Tibial nerve (tissue), 3 donors: Measurements from ENCODE around the gene PLEKHM2.

ENCODE experiments used
- POLR2A ChIP-seq, 2 donors: fragments of 450-650 bp; IDR thresholded peaks; one replicate each; pipeline ENCODE4 v1.6.1; 2017; ENCODE audit warnings: antibody characterized with exemption in 2 of 2, mild to moderate bottlenecking in 2 of 2, moderate library complexity in 2 of 2
- TF ChIP-seq, protein P1 (sequence below), 5 experiments: fragments of 200-600 bp in 3 of 5; fragments of 450-650 bp in 2 of 5; sonication (generic) in 3 of 5; IDR thresholded peaks; one replicate each; pipeline ENCODE4 v1.5.1; 2016 to 2019; ENCODE audit warnings: antibody characterized with exemption in 5 of 5, mild to moderate bottlenecking in 3 of 5, moderate library complexity in 2 of 5

DNA sequence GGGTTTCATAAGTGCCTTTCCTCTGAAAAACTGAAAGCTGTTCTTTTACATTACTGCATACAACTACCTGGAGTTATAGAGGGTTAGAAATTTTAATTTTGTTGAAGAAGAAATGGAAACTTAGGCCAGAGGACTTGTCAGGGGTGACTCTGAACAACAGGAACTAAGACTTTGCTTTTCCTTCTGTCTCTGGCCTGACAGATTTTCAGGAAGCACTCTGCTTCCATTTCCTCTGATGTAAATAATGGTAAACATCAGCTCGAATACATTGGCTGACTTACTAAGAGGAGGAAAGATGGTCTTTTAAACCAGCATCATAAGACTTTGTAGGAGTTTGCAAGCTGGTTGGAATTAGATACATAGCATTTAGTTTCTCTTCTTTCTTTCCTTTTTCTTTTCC is 27.1 kb upstream of the PLEKHM2 start:
- TF ChIP-seq, protein P1, sequence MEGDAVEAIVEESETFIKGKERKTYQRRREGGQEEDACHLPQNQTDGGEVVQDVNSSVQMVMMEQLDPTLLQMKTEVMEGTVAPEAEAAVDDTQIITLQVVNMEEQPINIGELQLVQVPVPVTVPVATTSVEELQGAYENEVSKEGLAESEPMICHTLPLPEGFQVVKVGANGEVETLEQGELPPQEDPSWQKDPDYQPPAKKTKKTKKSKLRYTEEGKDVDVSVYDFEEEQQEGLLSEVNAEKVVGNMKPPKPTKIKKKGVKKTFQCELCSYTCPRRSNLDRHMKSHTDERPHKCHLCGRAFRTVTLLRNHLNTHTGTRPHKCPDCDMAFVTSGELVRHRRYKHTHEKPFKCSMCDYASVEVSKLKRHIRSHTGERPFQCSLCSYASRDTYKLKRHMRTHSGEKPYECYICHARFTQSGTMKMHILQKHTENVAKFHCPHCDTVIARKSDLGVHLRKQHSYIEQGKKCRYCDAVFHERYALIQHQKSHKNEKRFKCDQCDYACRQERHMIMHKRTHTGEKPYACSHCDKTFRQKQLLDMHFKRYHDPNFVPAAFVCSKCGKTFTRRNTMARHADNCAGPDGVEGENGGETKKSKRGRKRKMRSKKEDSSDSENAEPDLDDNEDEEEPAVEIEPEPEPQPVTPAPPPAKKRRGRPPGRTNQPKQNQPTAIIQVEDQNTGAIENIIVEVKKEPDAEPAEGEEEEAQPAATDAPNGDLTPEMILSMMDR (IDR thresholded peaks at IDR 0.05) = no peak
- TF ChIP-seq POLR2A (IDR thresholded peaks at IDR 0.05) = no peak
